T follicular helper cell (primary cell): ENCODE measurements around the gene OR1D5.
"Not testable (repeated sequence)": the region's sequence is repeated elsewhere in the genome, so short reads cannot be mapped to it uniquely, and the experiment has no call there.

Experiments
- DNase-seq: peaks from one replicate; pipeline ENCODE4 v3.0.0-alpha.2; 2020; ENCODE audit warnings: low read depth
- total RNA-seq, 2 experiments: gene quantifications; one replicate each; lab custom pipeline; 2026; lab: John Stamatoyannopoulos, UW

OR1D5 gene, protein sequence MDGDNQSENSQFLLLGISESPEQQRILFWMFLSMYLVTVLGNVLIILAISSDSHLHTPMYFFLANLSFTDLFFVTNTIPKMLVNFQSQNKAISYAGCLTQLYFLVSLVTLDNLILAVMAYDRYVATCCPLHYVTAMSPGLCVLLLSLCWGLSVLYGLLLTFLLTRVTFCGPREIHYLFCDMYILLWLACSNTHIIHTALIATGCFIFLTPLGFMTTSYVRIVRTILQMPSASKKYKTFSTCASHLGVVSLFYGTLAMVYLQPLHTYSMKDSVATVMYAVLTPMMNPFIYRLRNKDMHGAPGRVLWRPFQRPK
- total RNA-seq, result 0 reads per million in 2 experiments

DNA sequence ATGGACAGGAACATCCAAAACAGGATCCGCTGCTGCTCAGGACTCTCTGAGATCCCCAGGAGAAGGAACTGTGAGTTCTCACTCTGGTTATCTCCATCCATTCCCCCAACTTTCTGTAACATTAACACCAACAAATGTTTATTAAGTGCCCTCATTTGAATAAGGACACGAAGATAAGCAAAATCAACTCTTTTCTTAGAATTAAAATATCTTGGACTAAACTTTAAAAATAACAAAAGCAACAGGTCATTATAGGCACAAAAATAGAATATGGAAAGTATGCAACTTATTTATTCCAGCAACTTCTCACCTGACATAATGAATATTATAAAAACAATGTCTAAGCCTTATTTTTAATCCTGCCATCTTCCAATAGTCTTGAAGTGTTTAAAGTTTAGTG lies at the start of gene OR1D5:
Gene OR1D5, minus strand, starts transcription at position 101 of the 400 bp plus-strand sequence. Its CDS starts 0 bp downstream, at position 101.
- not testable (repeated sequence) for DNase-seq

DNA sequence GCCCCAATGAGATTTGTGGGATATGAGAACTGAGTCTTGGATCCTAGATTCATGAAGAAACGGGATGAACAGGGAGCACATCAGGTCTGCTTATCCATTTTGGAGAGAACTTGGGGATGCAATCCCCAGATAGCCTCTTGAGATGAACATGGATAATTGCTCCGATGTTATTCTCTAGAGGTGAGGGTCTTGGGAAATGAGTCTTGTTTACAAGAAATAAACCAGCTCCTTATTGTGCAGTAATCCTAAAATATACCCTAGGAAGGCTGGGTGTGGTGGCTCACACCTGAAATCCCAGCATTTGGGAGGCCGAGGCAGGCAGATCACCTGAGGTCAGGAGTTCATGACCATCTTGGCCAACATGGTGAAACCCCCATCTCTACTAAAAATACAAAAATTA lies 40.9 kb upstream of the OR1D5 start, which contains the start of gene OR1D2:
Gene OR1D2, minus strand, starts transcription at position 101 of the 400 bp plus-strand sequence. CDS start 11,426 bp downstream, outside the sequence.
- DNase-seq, result no peak

DNA sequence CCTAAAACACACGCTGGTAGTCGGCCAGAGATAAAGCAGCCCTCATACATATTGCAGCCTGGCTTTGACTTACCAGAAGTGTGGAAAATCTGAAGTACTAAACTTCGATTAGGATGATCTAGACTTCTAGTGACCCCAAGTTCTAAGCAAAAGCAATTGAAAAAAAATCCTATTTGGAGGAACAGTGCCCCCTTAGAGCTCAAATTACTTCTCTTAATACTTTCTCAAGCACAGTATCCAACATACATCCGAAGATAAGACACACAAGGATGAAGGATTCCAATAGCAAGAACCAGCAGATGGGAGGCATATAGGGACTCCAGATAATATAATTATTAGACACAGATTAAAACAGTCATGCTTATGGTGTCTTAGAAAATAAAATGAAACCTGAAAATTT lies 10.4 kb upstream of the OR1D5 start:
- not testable (repeated sequence) for DNase-seq

DNA sequence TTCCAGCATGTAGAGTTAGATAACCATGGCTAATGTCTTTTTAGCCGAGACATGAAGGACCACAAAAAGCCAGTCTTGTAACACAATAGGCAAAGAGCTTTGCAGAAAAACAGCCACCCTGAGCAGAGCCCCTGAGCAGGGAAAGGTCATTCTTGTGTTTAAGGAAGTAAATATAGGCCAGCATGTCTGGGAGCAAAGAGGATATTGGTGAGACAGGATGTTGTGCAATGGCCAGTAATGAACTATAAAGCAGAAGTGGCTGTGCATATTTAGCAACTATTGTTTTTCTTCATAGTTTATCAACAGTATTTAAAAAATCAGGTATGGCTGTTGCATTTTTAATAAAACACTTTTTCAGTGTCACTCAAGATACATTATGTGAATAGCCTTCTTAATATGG lies 1.8 kb upstream of the OR1D5 start:
- DNase-seq, result not testable (repeated sequence)

DNA sequence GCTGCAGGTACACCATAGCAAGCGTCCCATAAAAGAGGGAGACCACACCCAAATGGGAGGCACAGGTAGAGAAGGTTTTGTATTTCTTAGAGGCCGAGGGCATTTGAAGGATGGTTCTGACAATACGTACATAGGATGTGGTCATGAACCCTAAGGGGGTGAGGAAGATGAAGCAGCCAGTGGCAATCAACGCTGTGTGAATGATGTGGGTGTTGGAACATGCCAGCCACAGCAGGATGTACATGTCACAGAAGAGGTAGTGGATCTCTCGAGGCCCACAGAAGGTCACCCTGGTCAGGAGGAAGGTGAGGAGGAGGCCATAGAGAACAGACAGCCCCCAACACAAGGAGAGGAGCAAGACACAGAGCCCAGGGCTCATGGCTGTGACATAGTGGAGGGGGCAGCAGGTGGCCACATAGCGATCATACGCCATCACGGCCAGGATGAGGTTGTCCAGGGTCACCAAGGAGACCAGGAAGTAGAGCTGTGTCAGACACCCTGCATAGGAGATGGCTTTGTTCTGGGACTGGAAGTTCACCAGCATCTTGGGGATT lies 506 bp downstream of the OR1D5 start:
- DNase-seq, result not testable (repeated sequence)

DNA sequence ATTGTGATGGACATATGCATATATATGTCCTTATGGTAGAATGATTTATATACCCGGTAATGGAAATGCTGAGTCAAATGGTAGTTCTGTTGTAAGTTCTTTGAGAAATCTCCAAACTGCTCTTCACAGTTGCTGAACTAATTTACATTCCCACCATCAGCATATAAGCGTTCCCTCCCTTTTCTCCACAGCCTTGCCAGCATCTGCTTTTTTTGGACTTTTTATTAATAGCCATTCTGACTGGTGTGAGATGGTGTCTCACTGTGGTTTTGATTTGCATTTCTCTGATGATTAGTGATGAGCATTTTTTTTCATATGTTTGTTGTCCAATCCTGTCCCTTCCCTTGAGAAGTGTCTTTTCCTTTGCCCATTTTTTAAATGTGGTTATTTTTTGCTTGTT lies 8.5 kb downstream of the OR1D5 start:
- DNase-seq, result not testable (repeated sequence)

DNA sequence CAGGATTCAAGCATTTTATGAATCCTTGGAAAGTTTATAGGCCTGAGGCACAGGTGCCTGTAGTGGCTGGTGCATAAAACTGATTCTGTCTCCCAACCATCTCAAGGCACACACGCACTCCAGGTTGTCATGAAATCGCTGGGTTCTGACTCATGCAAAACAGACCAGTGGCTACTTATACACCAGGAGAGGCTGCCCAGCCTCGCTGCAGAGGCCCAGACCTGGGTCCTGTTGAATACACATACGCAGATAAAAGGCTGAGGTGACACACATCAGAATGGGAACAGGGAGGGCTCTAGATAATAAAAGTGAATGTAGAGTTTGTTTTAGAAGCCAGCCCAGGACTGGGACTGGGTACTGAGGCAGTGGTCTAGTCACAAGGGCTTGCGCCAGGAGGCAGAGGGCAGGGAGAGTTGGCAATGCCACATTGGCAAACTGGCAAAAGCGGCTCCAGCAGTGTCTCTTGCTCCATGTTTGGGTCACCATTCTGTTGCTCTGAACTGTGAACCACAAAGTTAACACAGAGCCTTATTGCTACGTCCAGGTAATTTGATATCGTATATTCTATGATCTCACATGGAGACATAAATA lies 13.6 kb downstream of the OR1D5 start:
- DNase-seq, result no peak

DNA sequence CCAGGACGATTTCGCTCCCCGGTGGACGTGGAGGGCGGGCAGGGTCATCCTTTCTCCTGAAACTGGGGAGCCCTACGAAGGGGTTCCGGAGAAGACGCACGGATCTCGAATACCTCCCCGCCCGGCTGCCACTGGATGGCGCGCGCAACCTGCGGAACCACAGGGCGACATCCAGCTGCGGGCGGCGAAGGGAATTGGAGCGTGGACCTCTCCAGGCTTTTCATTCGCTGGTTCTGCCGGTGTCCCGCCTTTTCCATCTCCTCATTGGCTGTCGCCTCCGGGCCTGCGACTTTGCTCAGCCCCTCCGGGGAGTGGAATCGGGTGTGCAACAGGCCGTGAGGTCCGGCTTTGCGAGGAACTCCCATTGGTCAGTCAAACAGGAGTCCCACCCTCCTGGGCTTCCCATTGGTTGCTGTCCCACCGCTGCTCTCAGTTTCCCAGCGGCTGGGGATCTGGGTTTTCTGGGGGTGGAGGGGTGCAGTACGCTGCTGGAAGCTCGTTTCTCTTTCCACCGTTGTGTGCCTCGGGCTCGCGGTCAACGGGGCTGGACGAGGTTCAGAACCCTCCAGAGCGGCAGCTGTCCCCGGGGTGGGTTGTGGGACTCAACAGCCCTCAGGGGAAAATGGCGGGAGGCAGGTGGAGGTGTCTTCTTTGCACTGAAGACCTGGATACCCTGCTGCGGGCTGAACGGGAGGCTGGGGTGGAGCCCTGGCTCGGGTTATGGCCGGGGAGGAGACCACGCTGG lies 14.5 kb downstream of the OR1D5 start:
- peak; percentile 91 for DNase-seq

DNA sequence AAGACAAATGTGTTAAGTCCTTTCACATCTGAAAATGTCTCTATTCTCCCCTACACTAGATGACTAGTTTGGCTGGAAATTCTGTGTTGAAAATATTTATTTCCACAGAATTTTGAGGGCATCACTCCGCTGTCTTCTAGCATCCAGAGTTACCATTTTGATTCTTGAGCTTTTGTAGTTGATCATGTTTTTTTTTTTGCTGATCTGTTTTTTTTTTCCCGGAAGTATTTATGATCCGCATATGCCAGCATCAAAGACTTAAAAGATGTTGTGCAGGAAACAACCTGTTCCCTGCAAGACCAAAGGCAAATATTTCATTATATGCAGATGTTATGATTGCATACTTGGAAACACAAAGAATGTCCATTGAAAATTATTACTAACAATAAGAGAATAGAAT lies 16.7 kb downstream of the OR1D5 start:
- DNase-seq, result no peak

DNA sequence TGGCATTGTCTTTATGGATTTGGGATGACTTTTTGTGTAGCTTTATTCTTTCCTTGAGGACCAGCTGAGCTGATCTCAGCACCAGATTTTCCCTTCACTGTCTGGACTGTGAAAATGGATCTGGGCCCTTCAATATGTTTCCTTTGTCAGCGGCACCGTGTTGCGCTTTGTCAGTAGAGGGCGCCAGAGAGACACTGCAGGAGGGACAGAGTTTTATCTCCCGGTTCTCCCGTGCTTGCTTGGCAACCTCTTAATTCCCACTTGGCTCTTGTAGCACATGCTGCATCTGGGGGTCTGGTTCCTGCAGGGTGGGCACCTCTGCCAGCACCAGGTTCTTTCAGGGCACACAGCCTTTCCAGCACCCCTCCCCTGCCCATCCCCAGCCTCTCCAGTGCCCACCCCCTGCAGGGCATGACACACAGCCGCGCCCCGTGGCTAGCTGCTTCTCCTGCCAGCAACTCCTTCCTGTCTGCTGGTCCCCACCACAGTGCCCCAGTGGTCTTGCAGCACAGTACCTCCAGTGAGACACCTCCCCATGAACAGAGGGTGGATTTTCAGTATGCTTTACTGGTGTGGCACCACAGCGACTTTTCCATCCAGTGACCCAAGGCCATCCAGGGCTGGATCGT lies 19.6 kb downstream of the OR1D5 start:
- no peak for DNase-seq

DNA sequence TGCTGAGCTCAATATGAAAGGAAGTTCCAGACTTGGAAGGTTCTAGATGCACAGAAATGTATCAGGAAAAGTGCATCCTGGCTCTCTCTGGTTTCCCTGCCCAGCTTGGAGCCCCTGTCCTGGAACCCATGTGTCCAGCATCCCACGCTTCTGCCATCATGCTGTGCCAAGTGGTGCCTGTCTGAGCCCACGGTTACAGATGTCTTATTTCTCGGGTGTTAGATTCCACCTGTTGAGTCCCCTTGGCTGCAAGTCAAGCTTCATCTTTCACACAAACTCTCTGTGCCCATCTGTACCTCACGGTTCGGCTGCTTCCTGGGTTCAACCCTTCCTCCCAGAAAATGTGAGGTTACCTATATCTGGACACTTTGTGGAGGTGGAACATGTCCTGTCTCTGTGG lies 22.5 kb downstream of the OR1D5 start:
- DNase-seq, result no peak

DNA sequence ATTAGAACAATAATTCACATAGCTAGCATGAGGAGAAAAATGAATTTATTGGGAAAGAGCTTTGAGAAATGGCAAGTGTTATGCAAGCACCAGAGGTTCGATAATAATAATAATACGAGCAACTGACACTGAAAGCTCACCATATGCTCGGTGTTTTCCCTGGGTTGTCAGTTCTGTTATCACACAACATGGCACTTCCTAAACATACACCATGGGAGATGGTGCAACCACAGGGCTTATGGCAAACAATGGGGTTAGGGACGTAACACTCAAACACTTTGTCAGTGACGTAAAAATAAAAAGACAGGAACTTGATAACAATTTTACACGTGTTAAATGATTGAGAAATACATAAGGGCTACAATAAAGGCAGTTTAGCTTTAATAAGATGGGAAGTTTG lies 23.7 kb downstream of the OR1D5 start:
- DNase-seq, result no peak

DNA sequence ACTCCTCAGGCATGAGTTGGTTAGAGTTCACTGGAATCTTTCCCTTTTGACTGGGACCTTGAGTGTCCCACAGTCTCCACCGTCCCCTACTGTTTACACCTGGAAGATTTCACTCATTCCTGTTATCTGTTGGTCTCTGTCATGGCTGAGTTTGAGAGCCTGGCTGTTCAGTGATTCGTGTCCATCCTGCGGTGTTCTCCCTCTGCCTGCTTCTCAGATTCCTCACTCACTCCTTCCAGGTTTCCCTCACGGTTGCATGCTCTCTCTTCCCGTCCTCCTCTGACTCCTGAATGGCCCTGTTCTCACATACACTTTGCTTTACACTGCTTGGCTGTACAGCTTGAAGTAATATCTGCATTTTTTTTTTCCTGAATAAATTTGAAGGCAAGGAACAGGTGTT lies 24.5 kb downstream of the OR1D5 start:
- no peak for DNase-seq

DNA sequence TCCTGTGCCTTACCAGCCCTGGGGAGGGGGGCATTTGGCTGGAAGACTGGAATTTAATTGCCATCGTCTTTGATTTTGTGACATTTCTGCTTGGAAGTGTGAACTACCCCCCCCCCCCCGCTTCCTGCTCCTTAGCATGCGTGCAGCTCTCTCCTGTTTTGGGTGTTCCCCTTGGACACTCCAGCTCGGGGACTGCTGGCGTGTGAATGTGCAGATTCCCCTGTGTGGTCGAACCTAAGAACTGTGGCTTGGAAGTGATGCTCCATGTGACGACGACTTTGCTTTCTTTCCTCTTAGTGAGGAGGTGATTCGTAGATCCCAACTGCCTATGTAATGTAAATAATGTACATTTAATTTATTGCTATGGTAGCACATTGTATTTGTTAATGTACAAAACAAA lies 26.1 kb downstream of the OR1D5 start:
- DNase-seq, result no peak

DNA sequence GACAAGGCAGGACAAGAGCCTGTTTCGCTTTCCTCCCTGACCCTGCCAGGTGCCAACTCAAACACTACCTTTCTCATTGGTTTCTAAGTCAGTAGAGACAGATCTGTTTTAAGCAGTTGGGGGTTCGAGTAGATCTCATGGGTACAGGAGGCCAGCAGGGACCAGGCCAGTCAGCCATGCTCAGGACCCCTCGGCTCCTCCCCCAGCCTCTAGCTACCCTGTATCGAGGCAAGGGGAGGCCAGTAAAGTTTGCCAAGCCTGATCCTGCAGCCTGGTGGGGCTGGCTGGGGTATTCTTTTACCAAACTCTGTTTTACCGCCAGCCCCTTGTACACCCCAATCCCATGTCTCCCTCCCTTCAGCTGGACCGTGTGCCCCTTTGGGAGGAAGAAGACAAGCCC lies 26.6 kb downstream of the OR1D5 start:
- no peak for DNase-seq

DNA sequence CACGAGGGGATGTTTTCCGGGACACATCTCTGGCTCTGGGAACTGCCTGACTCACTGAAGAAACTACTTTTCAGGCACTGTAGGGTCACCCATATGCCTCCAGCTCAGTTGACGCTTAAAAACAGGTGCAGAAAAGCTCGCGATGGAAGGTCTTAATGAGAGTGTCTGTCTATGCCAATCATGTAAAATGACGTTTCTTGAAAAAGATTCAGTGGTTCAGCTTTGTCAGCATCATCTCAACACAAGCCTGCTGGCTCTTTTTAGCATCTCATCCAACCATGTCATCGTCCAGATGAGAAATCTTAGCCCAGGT lies 27.5 kb downstream of the OR1D5 start:
- no peak for DNase-seq

DNA sequence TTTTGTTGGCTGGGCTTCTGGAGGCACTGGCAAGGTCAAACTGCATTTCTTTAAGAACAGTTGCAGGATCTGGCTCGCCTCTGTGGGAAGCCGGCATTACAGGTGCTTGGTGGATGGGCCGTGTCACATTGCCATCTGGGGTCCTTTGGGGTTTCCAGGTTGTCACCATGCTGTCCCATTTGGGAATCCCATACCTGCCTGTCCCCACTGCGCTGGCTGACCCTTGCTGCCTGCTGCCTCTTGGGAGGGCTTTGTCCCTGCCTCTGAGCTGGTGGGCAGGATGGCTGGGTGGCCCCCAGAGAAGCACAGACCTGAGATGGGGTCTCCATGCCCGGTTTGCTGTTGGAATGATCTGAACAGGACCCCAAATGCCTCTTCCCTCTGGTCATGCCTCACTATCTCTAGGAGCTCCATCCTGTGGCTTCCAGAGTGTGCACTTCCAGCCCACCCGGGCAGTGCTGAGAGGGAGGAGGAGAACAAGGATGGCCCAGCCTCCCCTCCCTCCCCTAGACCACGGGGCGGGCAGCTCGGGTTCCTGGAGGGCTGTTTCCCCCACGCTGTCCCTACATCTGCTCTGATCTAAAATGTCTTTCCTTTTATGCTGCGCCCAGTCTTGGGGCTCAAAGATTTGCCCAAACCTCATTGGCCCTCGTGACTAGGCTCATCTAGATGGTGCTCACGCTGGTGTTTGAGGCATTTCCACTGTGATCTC lies 28.0 kb downstream of the OR1D5 start:
- DNase-seq, result no peak

DNA sequence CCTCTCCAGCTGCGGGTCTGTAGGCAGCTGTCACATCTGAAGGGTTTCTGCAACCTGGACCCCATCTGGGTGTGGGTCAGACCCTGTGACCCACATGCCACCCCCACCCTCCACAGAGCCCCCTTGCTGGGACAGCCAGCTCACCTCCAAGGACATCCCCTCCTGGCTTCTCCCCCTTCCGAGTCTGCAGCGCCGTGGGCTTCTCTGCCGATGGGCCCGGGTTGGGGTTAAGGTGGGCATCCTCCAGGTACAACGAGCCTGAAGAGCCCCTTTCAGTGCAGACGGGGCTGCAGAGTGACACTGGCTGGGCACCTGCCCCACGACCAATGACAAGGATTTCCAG lies 28.9 kb downstream of the OR1D5 start:
- DNase-seq, result no peak

DNA sequence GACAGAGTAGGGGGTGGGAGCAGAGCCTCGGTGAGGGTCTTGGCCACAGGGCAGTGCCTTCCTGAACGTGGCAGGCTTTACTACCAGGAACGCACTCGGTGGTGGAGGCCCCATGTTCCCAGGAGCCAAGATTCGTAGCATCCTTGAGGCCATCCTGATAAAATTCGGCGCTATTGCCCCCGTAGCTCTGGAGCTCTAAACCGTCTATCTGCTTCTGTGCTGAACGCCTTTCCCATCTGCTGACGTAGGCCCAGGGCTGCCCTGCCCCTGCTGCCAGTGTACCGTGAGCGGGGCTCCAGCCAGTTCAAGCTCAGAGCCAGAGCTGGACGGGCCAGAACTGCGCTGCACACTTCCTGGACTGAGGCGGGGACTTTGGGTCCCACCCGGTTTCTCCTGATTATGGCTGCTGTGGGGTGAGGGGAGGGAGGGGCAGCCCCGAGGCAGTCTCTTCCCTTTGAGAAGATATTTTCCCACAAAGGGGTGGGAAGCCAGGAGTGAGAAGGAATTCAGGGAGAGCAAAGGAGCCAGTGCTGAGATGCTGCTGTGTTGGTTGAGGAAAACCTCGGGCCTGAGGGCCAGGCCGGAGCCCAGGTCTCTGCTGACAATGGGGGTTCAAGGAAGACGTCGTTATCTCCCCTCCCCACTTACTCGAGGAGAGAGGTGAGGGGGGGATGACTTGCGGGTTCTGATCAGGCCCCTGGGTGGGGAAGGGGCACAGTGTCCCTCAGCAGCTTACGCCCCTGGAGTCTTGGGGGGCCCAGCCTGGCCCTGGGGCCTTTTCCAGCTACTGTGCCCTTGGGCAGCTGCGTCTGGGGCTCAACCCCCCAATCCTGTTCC lies 29.4 kb downstream of the OR1D5 start:
- no peak for DNase-seq

DNA sequence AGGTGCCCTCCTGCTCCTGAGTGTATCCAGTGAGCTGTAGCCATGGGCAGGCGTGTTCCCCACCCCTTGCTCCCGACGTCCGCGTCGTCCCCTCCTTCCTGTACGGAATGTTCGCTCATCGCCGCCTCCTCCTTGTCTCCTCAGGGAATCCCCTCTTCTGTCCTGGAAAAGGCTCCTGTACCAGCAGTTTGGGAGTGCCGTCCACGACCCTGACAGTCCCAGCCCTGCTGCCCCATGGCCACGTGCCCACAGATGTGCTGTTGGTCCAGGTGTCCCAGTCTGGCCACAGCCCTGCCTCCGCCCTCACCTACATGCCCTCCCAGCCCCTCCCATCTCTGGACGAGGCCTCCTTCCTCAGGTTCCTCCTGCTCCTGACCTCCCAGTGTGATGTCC lies 30.2 kb downstream of the OR1D5 start:
- DNase-seq, result no peak
